A549 (cell line): Measurements from ENCODE around the gene COX4I2.

Experiments
- CHD2 ChIP-seq: fragments of 150-350 bp; IDR thresholded peaks from 2 replicates; pipeline ENCODE4 v1.6.1; 2014; ENCODE audit warnings: low read length; ENCODE audit not compliant: partially characterized antibody
- CTCF ChIP-seq: fragments of >200 bp; sonication (Bioruptor Twin); formaldehyde crosslinking; IDR thresholded peaks from 3 replicates; pipeline ENCODE4 v1.5.1; 2016
- NR3C1 ChIP-seq: fragments of >200 bp; sonication (Bioruptor Twin); formaldehyde crosslinking; IDR thresholded peaks from 3 replicates; pipeline ENCODE4 v1.6.1; 2017

GRCh38 chr20:31652917-31653396 is 15.2 kb downstream of the COX4I2 start:
- no peak for TF ChIP-seq CTCF
- no peak for TF ChIP-seq NR3C1
- no peak for TF ChIP-seq CHD2
